ENCODE results near the gene SLC39A8.
"Not testable (repeated sequence)": the region's sequence is repeated elsewhere in the genome, so short reads cannot be mapped to it uniquely, and the experiment has no call there.

The SLC39A8 gene

DNA sequence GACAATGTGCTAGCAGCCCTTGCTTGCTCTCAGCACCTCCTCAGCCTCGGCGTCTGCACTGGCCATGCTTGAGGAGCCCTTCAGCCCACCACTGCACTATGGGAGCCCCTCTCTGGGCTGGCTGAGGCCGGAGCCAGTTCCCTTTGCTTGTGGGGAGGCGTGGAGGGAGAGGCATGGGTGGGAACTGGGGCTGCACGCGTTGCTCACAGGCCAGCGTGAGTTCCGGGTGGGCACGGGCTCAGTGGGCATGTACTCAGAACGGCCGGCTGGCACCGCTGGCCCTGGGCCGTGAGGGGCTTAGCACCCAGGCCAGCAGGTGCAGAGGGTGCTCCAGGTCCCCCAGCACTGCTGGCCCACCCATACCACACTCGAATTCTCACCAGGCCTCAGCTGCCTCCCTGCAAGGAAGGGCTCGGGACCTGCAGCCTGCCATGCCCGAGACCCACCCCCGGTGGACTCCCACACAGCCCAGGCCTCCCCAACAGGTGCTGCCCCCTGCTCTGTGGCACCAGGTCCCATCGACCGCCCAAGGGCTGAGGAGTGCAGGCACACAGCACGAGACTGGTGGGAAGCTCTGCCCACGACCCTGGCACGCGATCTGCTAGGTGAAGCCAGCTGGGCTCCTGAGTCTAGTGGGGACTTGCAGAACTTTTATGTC, 100.3 kb downstream of the SLC39A8 start:
- no peaks in the 10 kb centered on the region for H3K27me3 ChIP-seq (ENCODE audit: control insufficient read depth, low read length)
- no peaks in the 10 kb centered on the region for H3F3A ChIP-seq (ENCODE audit: control insufficient read depth, insufficient read depth)
- H3K9me3 ChIP-seq (ENCODE audit: control insufficient read depth, insufficient read depth, low read length) = no peaks in the 10 kb centered on the region
- no peaks in the 10 kb centered on the region for H3K36me3 ChIP-seq (ENCODE audit: control insufficient read depth, low read length)
- H3K27ac ChIP-seq (ENCODE audit: low read depth, low read length) = no peak overlapping the region
- H3K79me2 ChIP-seq (ENCODE audit: control insufficient read depth, low read length) = no peaks in the 10 kb centered on the region
- no peaks in the 10 kb centered on the region for H4K20me1 ChIP-seq (ENCODE audit: control insufficient read depth, insufficient read depth, low read depth, low read length)
- H3K4me3 ChIP-seq (ENCODE audit: low read length) = no peak overlapping the region
- no peaks in the 10 kb centered on the region for H3K9me2 ChIP-seq (replicated peaks; ENCODE audit: control insufficient read depth, low read length)
- TF ChIP-seq, protein P1, sequence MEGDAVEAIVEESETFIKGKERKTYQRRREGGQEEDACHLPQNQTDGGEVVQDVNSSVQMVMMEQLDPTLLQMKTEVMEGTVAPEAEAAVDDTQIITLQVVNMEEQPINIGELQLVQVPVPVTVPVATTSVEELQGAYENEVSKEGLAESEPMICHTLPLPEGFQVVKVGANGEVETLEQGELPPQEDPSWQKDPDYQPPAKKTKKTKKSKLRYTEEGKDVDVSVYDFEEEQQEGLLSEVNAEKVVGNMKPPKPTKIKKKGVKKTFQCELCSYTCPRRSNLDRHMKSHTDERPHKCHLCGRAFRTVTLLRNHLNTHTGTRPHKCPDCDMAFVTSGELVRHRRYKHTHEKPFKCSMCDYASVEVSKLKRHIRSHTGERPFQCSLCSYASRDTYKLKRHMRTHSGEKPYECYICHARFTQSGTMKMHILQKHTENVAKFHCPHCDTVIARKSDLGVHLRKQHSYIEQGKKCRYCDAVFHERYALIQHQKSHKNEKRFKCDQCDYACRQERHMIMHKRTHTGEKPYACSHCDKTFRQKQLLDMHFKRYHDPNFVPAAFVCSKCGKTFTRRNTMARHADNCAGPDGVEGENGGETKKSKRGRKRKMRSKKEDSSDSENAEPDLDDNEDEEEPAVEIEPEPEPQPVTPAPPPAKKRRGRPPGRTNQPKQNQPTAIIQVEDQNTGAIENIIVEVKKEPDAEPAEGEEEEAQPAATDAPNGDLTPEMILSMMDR (IDR thresholded peaks at IDR 0.05; ENCODE audit: low read depth, low read length, poor library complexity, severe bottlenecking) = no peak
- TF ChIP-seq EZH2phosphoT487 (IDR thresholded peaks at IDR 0.05; ENCODE audit: borderline replicate concordance, low read length) = no peak
- H3K4me2 ChIP-seq (ENCODE audit: low read length) = no peak overlapping the region
- no peaks in the 10 kb centered on the region for H3K4me1 ChIP-seq (ENCODE audit: control insufficient read depth, low read length)

DNA sequence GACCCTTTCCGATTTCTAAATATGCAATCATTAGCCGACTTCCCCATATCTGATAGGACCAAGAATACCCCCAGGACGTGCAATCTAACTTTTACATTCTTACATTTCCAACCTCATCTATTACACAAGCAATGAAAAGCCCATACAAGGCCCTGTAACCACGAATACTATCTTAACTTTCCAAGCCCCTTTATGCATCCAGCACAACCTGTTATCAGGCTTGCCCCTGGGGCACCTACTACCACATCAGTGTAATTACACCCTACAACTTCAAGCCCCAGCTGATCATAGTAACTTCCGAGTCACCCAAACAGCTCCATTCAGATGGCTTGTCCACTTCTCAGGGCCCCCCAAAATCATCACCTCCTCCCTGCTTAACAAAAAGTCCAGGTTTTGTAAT, 102.0 kb downstream of the SLC39A8 start:
- not testable (repeated sequence) for H4K20me1 ChIP-seq (ENCODE audit: control insufficient read depth, insufficient read depth, low read depth, low read length); H3F3A ChIP-seq (ENCODE audit: control insufficient read depth, insufficient read depth); H3K79me2 ChIP-seq (ENCODE audit: control insufficient read depth, low read length); H3K36me3 ChIP-seq (ENCODE audit: control insufficient read depth, low read length); H3K9me2 ChIP-seq (replicated peaks; ENCODE audit: control insufficient read depth, low read length); H3K4me2 ChIP-seq (ENCODE audit: low read length); H3K27me3 ChIP-seq (ENCODE audit: control insufficient read depth, low read length); H3K4me3 ChIP-seq (ENCODE audit: low read length); H3K4me1 ChIP-seq (ENCODE audit: control insufficient read depth, low read length); H3K9me3 ChIP-seq (ENCODE audit: control insufficient read depth, insufficient read depth, low read length); H3K27ac ChIP-seq (ENCODE audit: low read depth, low read length)

DNA sequence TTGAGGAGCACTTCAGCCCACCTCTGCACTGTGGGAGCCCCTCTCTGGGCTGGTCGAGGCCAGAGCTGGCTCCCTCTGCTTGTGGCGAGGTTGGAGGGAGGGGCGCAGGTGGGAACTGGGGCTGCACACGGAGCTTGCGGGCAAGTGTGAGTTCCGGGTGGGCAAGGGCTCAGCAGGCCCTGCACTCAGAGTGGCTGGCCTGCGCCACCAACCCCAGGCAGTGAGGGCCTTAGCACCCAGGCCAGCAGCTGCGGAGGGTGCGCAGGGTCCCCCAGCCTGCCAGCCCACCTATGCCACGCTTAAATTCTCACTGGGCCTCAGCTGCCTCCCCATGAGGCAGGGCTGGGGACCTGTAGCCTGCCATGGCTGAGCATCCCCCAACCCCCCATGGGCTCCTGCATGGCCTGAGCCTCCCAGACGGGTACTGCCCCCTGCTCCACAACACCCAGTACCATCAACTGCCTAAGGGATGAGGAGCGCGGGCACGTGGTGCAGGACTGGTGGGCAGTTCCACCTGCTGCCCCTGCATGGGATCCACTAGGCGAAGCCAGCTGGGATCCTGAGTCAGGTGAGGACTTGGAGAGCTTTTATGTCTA, 110.9 kb downstream of the SLC39A8 start:
- TF ChIP-seq, protein P1 (IDR thresholded peaks at IDR 0.05; ENCODE audit: low read depth, low read length, poor library complexity, severe bottlenecking) = no peak
- no peak for TF ChIP-seq EZH2phosphoT487 (IDR thresholded peaks at IDR 0.05; ENCODE audit: borderline replicate concordance, low read length)

DNA sequence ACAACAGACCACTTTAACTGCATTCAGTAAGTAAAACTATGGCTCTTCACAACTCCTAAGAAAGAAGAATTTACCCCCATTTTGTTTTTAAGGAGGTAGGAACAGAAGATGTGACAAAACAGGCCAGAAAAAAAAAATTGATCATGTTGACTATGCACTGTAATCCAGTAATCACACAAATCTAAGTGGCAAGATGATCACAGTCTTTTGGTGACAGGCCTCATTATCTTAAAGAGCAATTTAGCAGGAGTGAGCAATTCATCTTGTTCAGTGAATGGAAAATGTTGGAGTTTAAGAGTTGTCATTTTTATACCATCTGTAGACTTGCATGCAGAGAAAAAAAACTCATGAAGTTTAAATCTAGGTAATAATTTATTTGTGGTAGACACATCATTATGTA, 115.1 kb downstream of the SLC39A8 start:
- TF ChIP-seq EZH2phosphoT487 (IDR thresholded peaks at IDR 0.05; ENCODE audit: borderline replicate concordance, low read length) = no peak
- TF ChIP-seq, protein P1 (IDR thresholded peaks at IDR 0.05; ENCODE audit: low read depth, low read length, poor library complexity, severe bottlenecking) = no peak
- Histone ChIP-seq H3K36me3 (ENCODE audit: control insufficient read depth, low read length) (no peaks in the 10 kb centered on the region), H3K4me2 (ENCODE audit: low read length) (no peak overlapping the region)

More for the DNA sequence above, 110.9 kb downstream of the SLC39A8 start:
- Histone ChIP-seq H4K20me1 (ENCODE audit: control insufficient read depth, insufficient read depth, low read depth, low read length) (no peaks in the 10 kb centered on the region), H3K27ac (ENCODE audit: low read depth, low read length) (no peak overlapping the region), H3K9me3 (ENCODE audit: control insufficient read depth, insufficient read depth, low read length) (no peaks in the 10 kb centered on the region), H3K9me2 (replicated peaks; ENCODE audit: control insufficient read depth, low read length) (no peaks in the 10 kb centered on the region), H3K4me2 (ENCODE audit: low read length) (no peak overlapping the region), H3K4me1 (ENCODE audit: control insufficient read depth, low read length) (no peaks in the 10 kb centered on the region), H3K36me3 (ENCODE audit: control insufficient read depth, low read length) (no peaks in the 10 kb centered on the region), H3F3A (ENCODE audit: control insufficient read depth, insufficient read depth) (no peaks in the 10 kb centered on the region), H3K4me3 (ENCODE audit: low read length) (no peak overlapping the region), H3K79me2 (ENCODE audit: control insufficient read depth, low read length) (no peaks in the 10 kb centered on the region), H3K27me3 (ENCODE audit: control insufficient read depth, low read length) (no peaks in the 10 kb centered on the region; the same call in 1 of the 2 replicates)

More for the DNA sequence above, 115.1 kb downstream of the SLC39A8 start:
- H3K27ac ChIP-seq (ENCODE audit: low read depth, low read length) = no peak overlapping the region
- no peaks in the 10 kb centered on the region for H3F3A ChIP-seq (ENCODE audit: control insufficient read depth, insufficient read depth)
- H3K79me2 ChIP-seq (ENCODE audit: control insufficient read depth, low read length) = no peaks in the 10 kb centered on the region
- H3K9me2 ChIP-seq (replicated peaks; ENCODE audit: control insufficient read depth, low read length) = no peaks in the 10 kb centered on the region
- H3K4me3 ChIP-seq (ENCODE audit: low read length) = no peak overlapping the region
- H4K20me1 ChIP-seq (ENCODE audit: control insufficient read depth, insufficient read depth, low read depth, low read length) = no peaks in the 10 kb centered on the region
- no peaks in the 10 kb centered on the region for H3K4me1 ChIP-seq (ENCODE audit: control insufficient read depth, low read length)
- no peaks in the 10 kb centered on the region for H3K9me3 ChIP-seq (ENCODE audit: control insufficient read depth, insufficient read depth, low read length)
- no peaks in the 10 kb centered on the region; the same call in 1 of the 2 replicates for H3K27me3 ChIP-seq (ENCODE audit: control insufficient read depth, low read length)

All from DOHH2 (cell line).